HG03175 (cell line): ENCODE results near the gene MAP2K5.

Experiments
- ATAC-seq: cut with Tn5 transposase; IDR thresholded peaks from one replicate; pipeline ENCODE4 v1.9.1; 2021; ENCODE audit warnings: mild to moderate bottlenecking, moderate library complexity; ENCODE audit not compliant: unreplicated experiment

Gene MAP2K5

DNA sequence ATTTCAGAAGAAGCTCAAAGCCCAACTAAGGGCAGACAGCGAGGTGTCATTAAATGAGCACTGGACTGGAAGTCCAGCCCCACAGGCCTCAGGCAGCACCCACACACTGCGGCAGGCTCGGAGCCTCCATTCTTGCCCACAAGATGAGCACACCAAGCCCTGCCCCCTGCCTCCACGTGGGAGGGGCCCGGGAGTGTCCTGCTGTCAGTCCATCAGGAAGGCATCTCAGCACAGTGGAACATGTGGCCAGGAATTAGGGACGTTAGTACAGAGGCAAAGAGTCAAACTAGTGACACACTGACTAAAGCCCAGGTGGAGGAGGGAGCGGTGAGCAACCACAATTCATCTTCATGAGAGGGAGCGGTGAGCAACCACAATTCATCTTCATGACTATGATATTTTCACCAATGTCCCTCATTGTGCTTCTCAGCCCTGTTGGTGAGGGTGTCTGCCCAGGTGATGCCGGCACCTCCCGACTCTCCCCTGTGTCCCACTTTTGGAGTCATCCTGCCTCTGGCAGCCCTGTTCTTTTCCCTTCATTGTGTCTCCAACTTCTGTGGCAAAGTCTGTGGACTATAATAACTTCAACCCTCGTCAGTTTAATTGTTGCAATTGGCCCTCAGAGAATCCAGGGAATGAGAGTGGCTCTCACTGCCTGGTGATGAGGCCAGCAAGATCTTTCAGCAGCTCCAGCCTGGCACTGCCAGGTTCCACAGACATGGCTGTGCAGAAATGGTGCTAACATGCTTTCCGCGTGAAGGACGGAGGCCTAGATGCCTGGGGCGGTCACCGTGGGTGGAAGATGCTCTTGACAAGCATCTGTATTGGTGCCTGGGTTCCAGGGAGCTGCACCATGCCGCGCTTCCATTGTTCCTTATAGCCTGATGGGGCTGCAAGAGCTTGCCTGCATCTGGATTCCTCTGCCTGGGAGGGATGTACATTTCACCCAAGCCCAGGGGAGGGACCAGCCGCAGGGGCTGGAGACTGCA, 259.7 kb downstream of the MAP2K5 start:
- ATAC-seq: no peak

DNA sequence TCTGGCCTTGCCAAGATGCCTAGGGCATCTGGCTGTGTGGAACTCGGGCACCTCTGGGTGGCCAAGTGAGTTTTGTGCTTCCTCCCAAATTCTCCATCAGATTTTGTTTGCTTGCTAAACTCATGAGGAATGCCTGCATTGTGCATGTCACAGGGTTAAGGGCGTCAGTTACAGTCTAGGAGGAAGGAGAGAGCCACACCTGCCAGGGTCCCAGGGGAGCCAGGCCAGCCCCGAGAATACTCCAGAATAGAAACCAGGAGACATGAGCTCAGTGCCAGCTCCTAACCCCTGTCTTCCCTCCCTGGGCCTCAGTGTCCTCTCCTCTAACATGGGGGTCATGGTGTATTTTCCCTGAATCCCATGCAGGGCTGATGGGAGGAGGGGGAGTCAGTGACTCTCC, 260.8 kb downstream of the MAP2K5 start:
- ATAC-seq: no peak

DNA sequence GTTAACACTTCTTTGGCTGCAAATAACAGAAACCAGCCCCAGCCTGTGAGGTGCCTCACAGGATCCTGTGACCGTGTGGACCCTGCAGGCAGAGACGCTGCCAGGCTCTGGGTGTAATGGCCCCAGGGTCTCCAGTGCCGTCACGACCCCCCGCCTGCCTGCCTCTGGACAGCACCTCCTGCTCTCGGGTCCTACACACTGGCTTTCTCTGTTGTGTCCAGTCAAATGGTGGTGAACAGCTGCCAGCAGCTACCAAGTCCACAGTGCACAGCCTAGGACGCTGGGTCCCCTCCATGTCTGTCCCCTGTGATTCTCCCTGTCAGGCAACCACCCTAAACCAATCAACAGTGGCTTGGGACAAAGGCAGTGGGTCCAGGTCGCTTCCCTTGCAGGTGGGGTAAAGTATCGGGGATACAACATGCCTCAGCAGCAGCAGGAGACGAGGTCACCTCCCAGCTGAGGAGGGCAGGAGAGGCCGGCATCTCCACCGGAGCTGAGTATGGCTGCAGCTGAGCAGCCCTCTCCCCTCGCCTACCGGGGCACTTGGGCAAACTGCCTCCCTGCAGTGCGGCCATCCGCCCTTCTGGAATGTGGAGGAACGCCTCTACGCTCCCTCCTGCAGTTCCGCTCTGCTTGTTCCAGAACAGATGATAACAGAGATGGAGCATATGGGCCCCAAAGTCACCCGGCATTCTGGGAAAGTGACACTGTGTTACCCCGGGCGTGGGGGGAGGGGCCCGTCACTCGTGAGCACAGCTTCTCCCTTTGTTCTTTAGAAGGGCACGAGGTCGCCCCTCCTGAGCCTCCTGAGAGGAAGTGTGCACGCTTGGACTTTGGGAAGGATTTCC, 261.7 kb downstream of the MAP2K5 start:
- ATAC-seq: no peak

DNA sequence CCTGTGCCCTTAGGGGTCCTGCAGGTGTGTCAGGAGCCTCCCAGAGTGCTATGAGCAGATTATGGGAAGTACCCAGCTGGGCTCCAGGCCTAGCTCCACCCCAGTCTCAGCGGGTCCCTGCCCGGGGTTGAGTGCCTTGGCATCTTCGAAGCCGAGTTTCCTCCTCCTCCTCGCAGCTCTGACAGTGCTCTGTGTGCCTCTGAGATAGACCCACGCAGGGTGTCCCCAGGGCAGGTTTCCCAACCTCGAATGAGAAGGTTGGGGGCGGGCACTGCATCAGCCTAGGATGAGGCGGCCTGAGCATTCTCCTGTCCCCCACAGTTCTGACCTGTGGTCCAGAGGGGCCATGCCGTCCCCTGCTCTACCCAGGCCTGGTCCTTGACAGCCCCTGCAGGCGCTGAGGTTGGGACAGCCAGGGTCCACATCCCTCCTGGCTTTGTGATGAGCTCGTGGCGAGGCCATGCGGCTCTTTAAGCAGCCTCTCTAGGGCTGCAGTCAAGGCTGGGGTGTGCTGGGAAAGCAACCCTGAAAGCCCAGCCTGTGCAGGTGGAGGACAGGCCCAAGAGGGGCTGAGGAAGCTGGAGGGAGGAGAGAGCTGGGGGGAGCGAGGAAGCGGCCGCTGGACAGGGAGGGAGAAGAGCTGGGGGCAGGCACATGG, 262.6 kb downstream of the MAP2K5 start:
- no peak for ATAC-seq

DNA sequence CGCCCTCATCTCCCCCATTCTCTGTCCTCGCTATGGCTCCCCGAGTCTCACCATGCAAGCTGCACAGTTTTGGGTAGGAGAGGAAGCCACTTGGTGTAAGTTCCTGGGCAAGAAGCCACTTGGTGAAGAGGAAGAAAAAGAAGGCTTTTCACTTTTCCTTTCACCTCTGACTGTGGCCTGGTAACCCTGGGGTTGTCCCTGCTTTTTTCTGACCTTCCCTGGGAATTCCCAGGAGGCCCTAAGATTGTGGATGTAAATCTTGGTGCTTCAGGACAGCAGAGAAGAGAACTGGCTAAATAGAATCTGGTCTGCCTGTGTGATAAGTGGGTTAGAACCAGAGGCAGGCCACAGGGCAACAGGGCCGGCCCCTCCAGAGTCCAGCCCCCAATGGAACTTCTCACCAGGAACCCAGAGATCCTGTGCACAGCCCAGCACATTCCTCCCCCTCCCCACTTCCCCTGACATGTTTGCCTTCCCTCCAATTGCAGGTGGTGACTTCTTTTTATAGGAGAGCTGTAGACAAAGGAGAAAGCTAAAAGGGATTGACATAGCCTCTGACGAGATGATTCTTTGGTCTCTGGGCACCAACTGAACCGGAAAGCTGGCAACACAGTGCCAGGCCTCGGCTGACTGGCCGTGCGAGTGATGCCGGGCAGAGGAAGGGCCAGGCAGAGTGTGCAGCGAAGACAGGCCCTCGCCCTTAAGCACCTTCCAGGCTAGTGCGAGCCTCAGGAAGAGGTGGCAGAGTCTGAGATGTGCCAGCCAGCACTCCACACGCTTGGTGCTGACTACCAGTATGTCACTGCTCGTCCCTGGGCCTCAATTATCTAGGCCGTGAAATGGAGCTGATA, 263.4 kb downstream of the MAP2K5 start:
- no peak for ATAC-seq

DNA sequence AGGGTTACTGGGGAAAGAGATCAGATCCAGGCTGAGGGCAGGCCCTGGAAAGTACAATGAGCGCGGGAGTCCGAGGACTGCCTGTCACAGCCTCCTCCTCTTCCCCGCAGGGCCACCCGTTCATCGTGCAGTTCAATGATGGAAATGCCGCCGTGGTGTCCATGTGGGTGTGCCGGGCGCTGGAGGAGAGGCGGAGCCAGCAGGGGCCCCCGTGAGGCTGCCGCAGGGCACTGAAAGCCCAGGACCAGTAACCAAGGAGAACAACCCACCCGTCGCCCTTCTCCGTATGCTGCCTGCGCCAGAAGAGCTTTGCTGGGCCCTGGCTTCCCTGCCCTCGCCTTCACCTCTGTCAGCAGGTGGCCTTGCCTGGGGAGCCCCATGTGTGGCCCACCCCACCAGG, 264.0 kb downstream of the MAP2K5 start:
- ATAC-seq: no peak

DNA sequence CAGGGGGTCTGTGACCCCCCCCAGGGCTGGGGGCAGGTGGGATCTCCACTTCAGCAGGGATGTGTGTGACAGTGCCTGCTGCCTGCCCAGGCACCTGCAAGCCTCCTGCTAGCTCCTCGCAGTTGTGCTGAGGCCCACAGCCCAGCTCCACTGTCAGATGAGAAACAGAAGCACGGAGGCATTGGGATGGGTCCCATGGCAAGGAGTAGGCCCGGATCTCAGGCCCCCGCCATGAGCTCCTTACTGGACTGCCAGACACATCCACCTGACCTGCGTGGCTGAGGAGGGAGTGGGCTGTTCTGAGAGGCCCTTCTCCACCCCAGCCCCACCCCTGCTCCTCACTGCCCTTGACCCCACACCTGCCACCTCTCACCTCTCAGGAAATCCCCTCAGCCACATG, 264.6 kb downstream of the MAP2K5 start:
- no peak for ATAC-seq

DNA sequence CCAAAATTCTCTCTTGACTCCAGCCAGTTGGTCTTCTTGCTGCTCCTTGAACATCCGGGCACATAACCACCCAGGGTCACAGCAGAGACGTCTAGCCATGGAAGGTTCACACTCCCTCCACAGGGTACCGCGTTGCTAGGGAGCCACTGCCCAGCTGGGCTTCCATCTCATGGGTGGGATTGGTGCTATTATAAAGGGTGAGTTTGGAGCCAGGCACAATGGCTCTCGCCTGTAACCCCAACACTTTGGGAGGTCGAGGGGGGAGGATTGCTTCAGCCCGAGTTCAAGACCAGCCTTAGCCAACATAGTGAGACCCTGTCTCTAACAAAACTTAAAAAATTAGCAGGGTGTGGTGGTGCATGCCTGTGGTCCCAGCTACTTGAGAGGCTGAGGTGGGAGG, 265.3 kb downstream of the MAP2K5 start:
- no peak for ATAC-seq

DNA sequence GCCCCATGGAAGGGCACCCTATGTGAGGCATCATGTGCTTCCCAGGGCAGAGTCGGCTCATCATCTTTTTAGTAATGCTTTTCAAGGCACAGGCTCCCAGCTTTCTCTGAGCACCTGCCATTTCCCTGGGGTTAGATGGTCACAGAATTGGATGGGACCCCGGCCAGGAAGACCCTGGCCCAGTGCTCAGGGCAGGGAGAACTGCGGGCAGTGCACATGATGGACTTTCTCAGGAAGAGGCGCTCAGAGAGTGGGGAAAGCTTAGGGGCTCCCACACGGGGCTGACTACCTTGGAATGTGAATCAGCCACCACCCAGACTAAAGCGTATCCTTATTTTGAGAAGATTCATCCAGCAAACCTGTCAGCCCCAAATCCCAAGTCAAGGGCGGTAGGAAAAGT, 266.3 kb downstream of the MAP2K5 start:
- ATAC-seq: no peak

DNA sequence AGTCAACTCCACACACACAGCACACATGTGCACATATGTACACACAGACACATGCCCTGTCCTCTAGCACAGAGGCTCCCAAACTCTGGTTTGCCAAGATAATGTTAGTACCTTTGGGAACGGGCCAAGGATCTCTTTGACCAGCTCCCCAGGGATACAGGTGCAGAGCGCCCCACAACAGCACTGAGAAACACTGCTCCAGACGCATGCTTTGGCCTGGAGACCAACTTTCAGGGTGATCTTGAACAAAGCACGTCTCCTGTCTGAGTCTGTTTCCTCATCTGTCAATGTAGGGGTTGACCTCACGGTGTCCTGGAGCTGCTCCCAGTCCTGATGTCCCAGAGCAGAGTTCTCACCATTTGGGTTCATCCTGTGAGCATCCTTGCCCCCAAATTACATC, 266.9 kb downstream of the MAP2K5 start:
- ATAC-seq: no peak

DNA sequence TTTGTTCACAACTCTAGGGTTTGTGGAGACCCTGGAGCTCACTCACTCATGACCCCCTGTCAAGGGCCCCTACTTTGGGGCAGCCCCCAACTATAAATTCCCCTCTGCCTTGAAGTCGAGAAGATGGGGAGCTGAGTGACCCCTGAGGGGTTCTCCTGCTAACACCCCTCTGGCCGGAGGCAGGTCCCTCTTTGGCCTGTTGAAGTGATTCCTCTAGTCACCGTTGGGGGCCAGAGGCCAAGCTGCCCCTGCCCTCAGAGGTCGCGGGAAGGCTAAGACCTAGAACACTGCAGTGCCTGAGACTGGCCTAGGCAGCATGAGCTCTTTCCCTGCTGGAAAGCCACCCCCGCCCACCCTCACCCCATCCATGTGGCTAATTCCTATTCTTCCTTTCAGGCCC, 267.4 kb downstream of the MAP2K5 start:
- no peak for ATAC-seq

DNA sequence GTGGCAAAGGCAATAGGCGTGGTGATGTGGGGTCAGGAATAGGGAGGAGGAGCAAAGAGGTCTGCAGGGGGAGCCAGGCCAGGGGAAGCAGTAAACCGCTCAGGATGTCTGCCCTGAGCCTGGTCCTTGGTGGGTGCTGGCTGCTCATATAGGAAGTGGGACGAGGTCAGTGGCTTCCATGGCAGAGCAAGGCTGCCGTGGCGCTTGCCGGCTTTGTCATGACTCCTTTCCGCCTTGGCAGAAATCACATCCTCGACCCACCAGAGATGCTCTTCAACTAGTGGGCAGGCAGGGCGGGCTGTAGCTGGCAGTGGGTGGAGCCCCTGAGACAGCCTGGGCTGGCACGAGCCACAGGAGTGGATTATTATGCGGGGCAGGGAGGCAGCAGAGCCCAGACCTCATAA, 269.7 kb downstream of the MAP2K5 start:
- ATAC-seq: no peak

DNA sequence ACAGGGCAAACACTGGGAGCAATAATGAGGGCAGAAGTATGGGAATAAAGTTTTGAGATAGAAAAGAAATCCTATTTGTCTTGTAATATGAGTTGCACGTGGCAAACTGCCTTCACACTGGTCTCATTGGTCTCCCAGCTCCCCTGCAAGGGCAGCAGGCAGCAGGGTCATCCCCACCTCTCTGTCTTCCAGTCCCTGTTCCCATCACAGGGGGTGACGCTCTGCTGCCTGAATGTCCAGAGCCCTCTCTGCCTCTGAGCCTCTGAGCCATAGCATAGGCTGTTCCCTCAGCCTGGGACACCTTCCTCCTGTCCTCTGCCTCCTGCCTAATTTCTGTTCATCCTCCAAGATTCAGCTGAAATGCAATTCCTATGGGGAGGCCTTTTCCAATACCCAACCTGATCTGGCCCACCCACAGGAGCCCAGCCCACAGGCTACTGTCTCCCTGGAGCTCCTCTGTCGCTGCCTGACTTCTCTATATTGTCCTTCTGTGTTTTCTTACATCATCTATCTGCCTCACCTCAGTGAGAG, 270.7 kb downstream of the MAP2K5 start:
- ATAC-seq: no peak

DNA sequence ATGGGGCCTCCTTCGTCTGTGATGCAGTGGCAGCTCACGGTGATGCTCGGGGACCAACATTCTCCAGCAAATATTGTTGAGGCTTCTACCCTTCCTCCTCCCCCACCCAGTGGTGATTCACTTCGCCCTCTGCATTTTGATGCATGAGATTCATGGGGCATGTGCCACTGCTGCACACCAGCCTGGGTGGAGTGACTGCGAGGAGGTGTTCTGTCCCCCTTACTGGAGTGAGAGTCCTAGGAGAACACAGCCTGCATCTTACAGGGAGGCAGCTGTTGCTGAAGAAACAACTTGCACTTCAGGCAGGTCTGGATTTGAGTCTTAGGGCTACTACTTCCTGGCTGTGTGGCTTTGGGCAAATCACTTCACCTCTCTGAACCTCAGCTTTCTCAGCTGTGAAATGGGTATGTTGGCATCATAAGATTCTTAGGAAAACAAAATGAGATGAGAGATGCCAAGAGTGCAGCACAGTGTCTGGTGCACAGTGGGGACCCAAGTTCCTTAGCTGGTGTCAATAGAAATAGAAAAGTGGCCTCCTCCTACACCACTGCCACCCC, 272.6 kb downstream of the MAP2K5 start:
- ATAC-seq: no peak

DNA sequence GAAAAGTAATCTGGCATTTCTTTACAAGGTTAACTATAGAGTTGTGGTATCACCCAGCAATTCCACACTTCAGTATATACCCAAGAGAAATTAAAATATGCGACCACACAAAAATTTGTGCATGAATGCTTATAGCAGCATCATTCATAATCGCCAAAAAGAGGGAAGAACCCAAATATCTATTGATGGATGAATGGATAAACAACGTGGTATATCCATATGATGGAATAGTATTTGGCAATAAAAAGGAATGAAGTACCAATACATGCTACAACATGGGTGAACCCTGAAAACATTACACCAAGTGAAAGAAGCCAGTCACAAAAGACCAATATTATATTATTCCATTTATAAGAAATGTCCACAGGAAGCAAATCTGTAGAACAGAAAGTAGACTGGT, 274.2 kb downstream of the MAP2K5 start:
- ATAC-seq: no peak

DNA sequence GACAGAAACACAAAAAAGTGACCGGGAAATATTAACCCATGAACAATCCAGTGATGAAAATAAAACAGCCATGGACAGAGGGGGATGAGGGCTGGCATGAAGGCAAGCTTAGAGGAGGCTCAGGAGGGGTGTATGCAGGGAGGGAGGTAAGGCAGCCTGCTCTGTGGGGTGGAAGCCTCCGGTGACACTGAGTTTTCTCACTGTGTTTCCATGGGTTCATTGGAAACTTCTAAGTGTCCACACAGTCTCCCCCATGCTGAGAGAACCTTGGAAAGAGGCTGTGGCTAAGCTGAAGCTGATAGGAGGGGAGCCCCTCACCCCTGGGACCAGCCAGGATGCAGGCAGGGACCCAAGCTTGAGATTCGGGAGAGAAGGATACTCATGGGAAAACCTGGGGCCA, 276.0 kb downstream of the MAP2K5 start:
- no peak for ATAC-seq

DNA sequence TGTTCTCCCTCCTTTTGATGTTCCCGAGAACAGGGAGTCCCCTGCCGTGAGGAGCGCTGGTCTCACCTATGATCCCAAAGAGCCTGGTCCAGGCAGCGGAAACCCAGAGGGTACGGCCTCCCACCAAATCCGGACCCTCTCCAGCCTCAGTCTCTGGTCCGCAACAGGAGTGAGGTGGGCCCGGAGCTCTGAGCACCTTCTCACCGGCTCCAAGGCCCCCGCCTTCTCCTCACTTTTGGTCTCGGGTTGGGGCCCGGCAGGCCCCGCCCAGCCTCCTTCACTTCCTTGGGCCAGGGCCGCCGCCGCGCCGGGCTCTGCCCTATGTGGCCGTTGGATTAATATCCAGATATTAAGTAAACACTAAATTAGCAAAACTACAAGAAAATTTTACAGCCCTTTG, 277.1 kb downstream of the MAP2K5 start:
- ATAC-seq: no peak

DNA sequence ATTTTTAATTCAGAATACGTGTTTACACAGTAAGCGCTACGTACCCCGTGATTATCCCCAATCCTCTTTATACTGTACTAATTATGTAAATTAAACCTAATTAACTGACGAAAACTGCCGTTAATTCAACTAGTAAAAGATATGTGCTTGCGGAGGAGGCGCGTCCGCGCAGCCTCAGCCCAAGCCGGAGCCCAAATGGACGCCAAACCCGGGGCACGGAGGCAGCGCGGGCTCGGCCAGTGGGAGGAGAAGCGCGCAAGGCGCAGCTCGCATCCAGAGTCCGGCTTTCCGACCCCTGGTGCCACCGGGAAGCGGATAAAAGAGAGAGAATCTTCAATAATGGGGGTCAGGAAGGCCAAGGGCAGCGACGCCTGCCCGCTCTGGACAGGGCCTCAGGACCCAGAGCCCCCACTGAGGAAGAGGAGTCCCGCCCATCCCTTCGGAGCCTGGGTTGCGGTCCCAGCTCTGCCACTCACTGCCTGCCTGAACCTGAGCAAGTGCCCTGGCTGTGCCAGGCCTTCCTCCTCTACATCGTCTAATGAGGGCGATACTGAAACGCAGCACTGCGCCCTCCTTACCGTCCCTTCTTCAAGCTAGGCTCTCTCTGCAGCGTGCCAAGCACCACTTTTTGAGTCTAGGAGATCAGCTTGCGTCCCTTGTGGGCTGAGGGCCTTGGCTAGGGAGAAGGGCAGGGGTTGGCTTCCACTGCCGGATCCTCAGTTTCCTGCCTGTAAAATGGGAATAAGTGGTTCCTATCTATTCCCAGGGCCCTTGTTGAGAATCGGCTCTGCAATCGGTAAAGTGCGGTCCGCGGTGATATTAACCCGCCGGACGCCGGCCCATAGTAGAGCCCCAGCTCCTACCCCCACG, 277.9 kb downstream of the MAP2K5 start:
- ATAC-seq: no peak
